ENCODE measurements around the gene MZF1. TPM values are rescaled to one million over a fixed set of nuclear protein-coding genes. Genes with fewer than 3 reads are reported as not detected.

Gene MZF1
- total and polyA plus RNA-seq, 9 of the 15 experiments (the other 6 are each of a cell fraction or from before 2014, with no cell fraction given): 0.31 to 29.3 (median 11.5) TPM

GRCh38 chr19:58559275-58560006 is 13.7 kb downstream of the MZF1 start (continued):
- TF ChIP-seq PREB (CRISPR knock-in tag; IDR thresholded peaks at IDR 0.05) (no peak), PYGO2 (tag; IDR thresholded peaks at IDR 0.05) (no peak), ZNF639 (CRISPR knock-in tag; conservative IDR thresholded peaks at IDR 0.05 in 1 of 2, IDR thresholded peaks at IDR 0.05 in 1 of 2) (peak in 1 of 2 experiments; percentile 74; a peak in 2 of 4 replicates), BCLAF1 (IDR thresholded peaks at IDR 0.05; ENCODE audit: borderline replicate concordance in 1 of 2, control insufficient read depth in 1 of 2, low read depth in 2 of 2, low read length in 1 of 2) (0 out of 4 replicates have a peak, but pooled peaks of 1 of the 2 experiments have one; percentile 27), ZNF589 (CRISPR knock-in tag; IDR thresholded peaks at IDR 0.05; ENCODE audit: low read depth) (no peak), BRF2 (IDR thresholded peaks at IDR 0.05; ENCODE audit: borderline replicate concordance, insufficient read depth, insufficient read length) (no peak), ZSCAN29 (IDR thresholded peaks at IDR 0.05) (no peak), RBM39 (optimal IDR thresholded peaks at IDR 0.05; ENCODE audit: low read depth, low read length) (no peak), MAFF (IDR thresholded peaks at IDR 0.05; ENCODE audit: low read length) (no peak), DACH1 (IDR thresholded peaks at IDR 0.05; ENCODE audit: partially characterized antibody) (no peak), HNRNPL (IDR thresholded peaks at IDR 0.05; ENCODE audit: low read depth, low read length) (no peak)
- TF ChIP-seq, protein P1, sequence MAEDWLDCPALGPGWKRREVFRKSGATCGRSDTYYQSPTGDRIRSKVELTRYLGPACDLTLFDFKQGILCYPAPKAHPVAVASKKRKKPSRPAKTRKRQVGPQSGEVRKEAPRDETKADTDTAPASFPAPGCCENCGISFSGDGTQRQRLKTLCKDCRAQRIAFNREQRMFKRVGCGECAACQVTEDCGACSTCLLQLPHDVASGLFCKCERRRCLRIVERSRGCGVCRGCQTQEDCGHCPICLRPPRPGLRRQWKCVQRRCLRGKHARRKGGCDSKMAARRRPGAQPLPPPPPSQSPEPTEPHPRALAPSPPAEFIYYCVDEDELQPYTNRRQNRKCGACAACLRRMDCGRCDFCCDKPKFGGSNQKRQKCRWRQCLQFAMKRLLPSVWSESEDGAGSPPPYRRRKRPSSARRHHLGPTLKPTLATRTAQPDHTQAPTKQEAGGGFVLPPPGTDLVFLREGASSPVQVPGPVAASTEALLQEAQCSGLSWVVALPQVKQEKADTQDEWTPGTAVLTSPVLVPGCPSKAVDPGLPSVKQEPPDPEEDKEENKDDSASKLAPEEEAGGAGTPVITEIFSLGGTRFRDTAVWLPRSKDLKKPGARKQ (CRISPR knock-in tag; IDR thresholded peaks at IDR 0.05): no peak
- TF ChIP-seq, protein P2, sequence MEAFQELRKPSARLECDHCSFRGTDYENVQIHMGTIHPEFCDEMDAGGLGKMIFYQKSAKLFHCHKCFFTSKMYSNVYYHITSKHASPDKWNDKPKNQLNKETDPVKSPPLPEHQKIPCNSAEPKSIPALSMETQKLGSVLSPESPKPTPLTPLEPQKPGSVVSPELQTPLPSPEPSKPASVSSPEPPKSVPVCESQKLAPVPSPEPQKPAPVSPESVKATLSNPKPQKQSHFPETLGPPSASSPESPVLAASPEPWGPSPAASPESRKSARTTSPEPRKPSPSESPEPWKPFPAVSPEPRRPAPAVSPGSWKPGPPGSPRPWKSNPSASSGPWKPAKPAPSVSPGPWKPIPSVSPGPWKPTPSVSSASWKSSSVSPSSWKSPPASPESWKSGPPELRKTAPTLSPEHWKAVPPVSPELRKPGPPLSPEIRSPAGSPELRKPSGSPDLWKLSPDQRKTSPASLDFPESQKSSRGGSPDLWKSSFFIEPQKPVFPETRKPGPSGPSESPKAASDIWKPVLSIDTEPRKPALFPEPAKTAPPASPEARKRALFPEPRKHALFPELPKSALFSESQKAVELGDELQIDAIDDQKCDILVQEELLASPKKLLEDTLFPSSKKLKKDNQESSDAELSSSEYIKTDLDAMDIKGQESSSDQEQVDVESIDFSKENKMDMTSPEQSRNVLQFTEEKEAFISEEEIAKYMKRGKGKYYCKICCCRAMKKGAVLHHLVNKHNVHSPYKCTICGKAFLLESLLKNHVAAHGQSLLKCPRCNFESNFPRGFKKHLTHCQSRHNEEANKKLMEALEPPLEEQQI (IDR thresholded peaks at IDR 0.05): no peak

Data from K562 (cell line).